Measurements from ENCODE around the gene ATP2B2. TPM values are rescaled to one million over a fixed set of nuclear protein-coding genes. Genes with fewer than 3 reads are reported as not detected.

The ATP2B2 gene
- total and polyA plus RNA-seq, 12 donors, result 0.37 to 3.0 (median 1.6) TPM

DNA sequence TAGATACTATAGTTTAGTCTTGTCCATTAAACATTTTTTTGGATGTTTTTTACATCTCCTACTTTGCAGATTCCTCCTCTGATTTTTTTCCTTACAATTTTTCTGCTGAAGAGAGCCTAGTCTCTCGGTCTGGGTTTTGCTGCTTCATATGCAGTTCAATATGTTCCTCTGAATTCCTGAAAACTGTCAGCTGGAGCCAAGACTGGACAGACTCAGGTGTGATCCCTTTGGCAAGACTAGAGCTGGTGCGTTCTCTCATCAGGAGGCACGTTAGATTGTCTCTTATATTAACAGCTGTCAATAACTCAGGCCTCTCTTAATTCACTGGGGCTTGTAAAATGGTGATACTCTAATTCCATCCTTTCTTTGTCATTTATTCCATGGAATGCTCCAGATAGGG is 199.2 kb downstream of the ATP2B2 start:
- Histone ChIP-seq H3K36me3 (replicated peaks in 1 of 2) (peaks cover 0 to 85% of the 10 kb centered on the region in 2 donors), H3K9me3 (replicated peaks in 1 of 3) (no peaks in the 10 kb centered on the region), H3K4me1 (replicated peaks in 1 of 2) (peaks cover 0 to 6% of the 10 kb centered on the region in 2 donors), H3K27ac (no peak overlapping the region), H3K4me3 (no peak overlapping the region), H3K27me3 (no peaks in the 10 kb centered on the region)
- TF ChIP-seq, protein P1, sequence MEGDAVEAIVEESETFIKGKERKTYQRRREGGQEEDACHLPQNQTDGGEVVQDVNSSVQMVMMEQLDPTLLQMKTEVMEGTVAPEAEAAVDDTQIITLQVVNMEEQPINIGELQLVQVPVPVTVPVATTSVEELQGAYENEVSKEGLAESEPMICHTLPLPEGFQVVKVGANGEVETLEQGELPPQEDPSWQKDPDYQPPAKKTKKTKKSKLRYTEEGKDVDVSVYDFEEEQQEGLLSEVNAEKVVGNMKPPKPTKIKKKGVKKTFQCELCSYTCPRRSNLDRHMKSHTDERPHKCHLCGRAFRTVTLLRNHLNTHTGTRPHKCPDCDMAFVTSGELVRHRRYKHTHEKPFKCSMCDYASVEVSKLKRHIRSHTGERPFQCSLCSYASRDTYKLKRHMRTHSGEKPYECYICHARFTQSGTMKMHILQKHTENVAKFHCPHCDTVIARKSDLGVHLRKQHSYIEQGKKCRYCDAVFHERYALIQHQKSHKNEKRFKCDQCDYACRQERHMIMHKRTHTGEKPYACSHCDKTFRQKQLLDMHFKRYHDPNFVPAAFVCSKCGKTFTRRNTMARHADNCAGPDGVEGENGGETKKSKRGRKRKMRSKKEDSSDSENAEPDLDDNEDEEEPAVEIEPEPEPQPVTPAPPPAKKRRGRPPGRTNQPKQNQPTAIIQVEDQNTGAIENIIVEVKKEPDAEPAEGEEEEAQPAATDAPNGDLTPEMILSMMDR (IDR thresholded peaks at IDR 0.05), result no peak
- TF ChIP-seq POLR2A (IDR thresholded peaks at IDR 0.05), result no peak
- DNase-seq, result no peak
- 96 to 100% (median 96%) methylated on average over 3 of the region's 3 CpGs for WGBS, 4 donors
- intact Hi-C loops (cut with DNase I), result no loop called here

DNA sequence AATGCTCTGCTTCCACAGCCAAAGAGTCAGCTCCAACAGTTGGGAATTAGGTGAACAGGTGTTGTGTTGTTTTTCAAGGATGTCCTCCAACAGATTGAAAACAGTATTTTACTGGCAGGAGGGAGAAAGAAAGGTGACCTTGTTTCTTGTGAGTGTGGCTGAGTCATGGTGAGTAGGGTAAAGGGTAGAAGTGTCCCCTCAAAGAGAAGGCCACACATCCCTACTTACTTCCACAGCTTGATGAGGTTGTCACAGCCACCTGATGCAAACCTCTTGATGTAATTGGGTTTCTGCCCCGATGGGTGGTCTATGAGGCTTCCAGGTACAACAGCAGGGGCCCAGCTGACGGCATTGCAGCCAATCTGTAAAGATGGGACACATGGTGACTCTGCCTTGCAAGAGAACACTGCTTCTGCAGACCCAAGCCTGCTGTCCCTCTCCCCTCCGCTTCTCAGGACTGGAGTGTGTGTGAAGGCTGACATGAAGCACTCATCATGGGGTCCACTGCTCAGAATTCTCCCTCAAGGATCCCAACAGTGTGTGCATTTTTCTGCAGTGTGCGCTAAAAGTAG is 200.0 kb downstream of the ATP2B2 start:
- TF ChIP-seq, protein P1 (IDR thresholded peaks at IDR 0.05), result no peak
- TF ChIP-seq POLR2A (IDR thresholded peaks at IDR 0.05), result no peak
- Histone ChIP-seq H3K27me3 (no peaks in the 10 kb centered on the region), H3K27ac (no peak overlapping the region), H3K4me1 (replicated peaks in 1 of 2) (peaks cover 0 to 6% of the 10 kb centered on the region in 2 donors), H3K4me3 (no peak overlapping the region), H3K36me3 (replicated peaks in 1 of 2) (peaks cover 0 to 85% of the 10 kb centered on the region in 2 donors), H3K9me3 (replicated peaks in 1 of 3) (no peaks in the 10 kb centered on the region)
- 82 to 99% (median 96%) methylated on average over 3 to 4 of the region's 4 CpGs for WGBS, 4 donors
- DNase-seq, result no peak
- intact Hi-C loops (cut with DNase I), result no loop called here

DNA sequence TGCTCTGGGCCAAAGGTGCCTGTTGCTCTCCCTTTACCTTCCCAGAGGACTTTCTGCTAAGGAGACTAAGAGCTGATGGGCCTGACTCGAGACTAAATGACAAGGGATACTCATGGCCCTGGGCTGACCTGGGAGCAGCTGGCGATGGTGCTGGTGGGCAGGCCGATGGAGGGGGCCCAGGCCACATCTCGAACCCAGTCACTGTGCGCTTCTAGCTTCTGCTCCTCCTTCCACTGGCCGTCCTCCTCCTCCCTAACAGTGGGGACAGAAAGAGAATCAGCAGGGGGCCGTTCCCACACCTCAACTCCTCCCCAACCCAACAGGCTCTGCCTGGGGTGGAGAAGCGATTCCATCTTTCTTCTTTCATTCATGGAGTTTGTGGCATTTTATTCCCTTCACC is 200.5 kb downstream of the ATP2B2 start:
- Histone ChIP-seq H3K36me3 (replicated peaks in 1 of 2) (peaks cover 0 to 85% of the 10 kb centered on the region in 2 donors), H3K9me3 (replicated peaks in 1 of 3) (no peaks in the 10 kb centered on the region), H3K4me1 (replicated peaks in 1 of 2) (peaks cover 0 to 6% of the 10 kb centered on the region in 2 donors), H3K27ac (no peak overlapping the region), H3K4me3 (no peak overlapping the region), H3K27me3 (no peaks in the 10 kb centered on the region)
- no peak for DNase-seq
- TF ChIP-seq, protein P1 (IDR thresholded peaks at IDR 0.05), result no peak
- TF ChIP-seq POLR2A (IDR thresholded peaks at IDR 0.05), result no peak
- 90 to 93% (median 92%) methylated on average over 8 of the region's 8 CpGs for WGBS, 4 donors
- intact Hi-C loops (cut with DNase I), result no loop called here

DNA sequence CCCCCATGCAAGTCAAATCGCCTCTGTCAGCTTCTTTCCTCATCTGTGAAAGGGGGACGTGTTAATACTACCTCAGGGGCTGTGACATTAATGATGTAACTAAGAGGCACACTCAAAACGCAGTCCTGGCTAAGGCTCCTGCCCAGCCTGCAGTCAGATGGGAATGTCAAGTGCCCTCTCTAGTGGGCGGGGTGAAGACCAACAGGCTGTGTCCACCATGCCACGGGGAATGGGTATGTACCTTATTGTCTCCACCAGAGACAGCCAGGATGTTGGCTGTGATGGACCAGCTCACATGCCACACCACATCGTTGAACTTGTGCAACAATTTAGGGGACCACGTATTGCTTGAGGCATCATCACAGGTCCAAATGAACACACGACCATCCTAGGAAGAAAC is 201.6 kb downstream of the ATP2B2 start:
- no peak overlapping the region for H3K27ac ChIP-seq
- DNase-seq, result no peak
- H3K27me3 ChIP-seq, result no peaks in the 10 kb centered on the region
- WGBS, 4 donors, result 87 to 94% (median 88%) methylated on average over 8 of the region's 8 CpGs
- peaks cover 0 to 6% of the 10 kb centered on the region in 2 donors for H3K4me1 ChIP-seq (replicated peaks in 1 of 2)
- H3K36me3 ChIP-seq (replicated peaks in 1 of 2), result peaks cover 0 to 85% of the 10 kb centered on the region in 2 donors
- H3K4me3 ChIP-seq, result no peak overlapping the region
- H3K9me3 ChIP-seq (replicated peaks in 1 of 3), result no peaks in the 10 kb centered on the region
- intact Hi-C loops (cut with DNase I), result no loop called here
- TF ChIP-seq POLR2A (IDR thresholded peaks at IDR 0.05), result no peak
- TF ChIP-seq, protein P1 (IDR thresholded peaks at IDR 0.05), result no peak
